NCI-H1930 (cell line): ENCODE measurements around the gene CHST3.

Source experiments
- DNase-seq, 2 experiments: peaks; one replicate each; lab custom pipeline; 2025; lab: John Stamatoyannopoulos, UW

Gene CHST3

GRCh38 chr10:72056932-72057751 is 92.9 kb downstream of the CHST3 start:
- DNase-seq: no peak

- DNase-seq: no peak
These were observed 94.2 kb downstream of the CHST3 start for GRCh38 chr10:72058347-72058898.

DNA sequence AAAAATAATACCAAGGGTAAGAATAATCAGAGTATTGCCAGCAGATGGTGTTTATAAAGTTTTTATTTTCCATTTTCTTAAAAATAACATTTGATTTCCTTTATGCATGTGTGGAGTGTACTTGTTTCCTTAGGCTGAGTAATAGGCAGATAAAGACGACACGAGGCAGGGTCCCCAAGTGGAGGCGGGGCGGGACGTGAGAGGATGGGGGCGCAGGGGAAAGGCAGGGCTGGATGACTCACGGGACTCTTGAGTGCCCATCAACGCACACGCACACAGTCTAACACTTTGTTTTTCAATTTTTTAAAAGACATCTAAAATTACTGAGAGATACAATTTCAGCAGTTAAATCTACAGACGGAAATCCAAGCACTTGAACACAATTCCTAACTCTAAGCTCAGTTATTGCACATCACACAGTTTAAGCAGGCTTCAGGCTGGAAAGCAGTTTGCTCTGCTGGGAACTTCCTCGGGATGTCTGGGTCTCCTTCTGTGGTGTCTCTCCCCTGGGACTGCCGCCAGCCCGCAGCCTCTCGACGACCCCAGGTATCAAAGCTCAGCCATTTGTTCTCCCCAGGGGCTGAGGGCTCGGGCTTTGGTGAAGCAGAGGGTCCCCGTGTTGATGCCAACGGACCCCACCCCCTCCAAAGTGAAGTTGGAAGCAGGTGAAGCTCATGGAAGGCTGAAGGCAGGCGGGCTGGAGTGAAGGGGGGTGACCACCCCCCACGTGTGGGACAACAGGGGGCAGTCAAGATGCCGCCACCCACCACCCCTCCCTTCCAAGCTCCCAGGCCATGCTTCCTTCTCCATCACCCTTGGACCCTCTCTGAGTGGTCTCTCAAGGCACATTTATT is 95.0 kb downstream of the CHST3 start:
- no peak for DNase-seq

GRCh38 chr10:72059843-72060822 is 95.9 kb downstream of the CHST3 start:
- DNase-seq: no peak

DNA sequence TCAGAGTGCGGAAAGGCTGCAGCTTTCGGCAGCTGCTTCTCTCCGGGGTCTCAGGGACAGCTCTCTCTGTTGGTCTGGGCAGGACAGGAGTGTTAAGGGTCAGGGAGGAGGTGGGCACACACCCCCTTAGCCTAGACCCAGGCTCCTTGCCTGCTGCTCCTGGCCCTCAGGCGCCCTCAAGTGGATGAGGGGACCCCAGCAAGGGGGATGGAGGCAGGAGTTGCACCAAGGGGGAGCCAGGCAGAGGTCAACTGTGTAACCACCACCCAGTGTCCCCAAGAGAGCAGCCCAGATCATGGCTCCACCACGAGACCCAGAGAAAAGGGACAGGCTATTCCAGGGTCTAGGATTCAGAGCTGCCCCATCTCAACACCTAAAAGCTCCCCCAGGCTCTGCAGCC is 97.3 kb downstream of the CHST3 start:
- DNase-seq: no peak

DNA sequence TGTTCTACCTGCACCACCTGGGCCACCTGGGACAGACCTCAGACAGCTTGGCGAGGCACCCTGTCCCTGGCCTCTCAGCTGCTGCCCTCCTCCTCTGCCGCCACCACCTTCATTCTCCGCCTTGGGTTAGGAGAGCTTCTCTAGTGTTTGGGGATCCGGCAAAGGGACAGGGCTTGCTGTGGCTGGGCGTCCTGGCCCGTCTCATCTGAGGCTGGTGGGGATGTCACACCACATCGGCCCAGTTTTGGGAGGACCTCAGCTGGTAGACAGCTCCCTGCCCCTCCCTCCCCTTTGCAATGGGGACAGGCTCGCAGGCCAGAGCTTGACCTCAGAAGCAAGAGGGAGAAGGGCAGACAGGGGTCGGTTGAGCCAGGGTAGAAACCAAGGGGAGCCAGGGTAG is 97.7 kb downstream of the CHST3 start:
- DNase-seq: no peak

DNA sequence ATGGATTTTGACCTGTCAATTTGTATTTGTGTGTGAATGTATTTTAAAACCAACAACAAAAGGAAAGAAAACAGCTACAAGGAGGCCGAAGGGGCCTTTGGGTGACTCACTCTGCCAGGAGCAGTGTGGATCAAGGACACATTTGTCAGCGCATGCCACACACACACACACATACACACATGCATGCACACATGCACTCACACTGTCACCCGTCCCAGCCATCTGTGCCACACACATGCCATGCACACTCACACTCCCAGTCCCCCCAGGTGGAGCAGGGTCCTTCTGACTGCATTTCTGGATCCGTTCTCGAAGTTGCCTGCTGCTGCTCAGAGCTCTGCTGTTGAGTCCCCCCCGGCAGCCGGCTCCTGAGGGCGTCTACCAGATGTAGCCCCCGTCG is 98.2 kb downstream of the CHST3 start:
- no peak for DNase-seq
